NT2/D1 (cell line): ENCODE measurements around the gene IRAK2.

ENCODE experiments used
- DNase-seq: peaks from one replicate; pipeline ENCODE4 v3.0.0-alpha.2; 2011; ENCODE audit warnings: low read depth, low spot score
- H3K27me3 ChIP-seq: 2 replicates; pipeline ENCODE4 v1.6.0; 2011; ENCODE audit warnings: mild to moderate bottlenecking; ENCODE audit not compliant: insufficient read length, insufficient read depth
- H3K36me3 ChIP-seq: 2 replicates; pipeline ENCODE4 v1.6.1; 2011; ENCODE audit warnings: mild to moderate bottlenecking, low read length, mixed read lengths; ENCODE audit not compliant: insufficient read depth, insufficient read length
- H3K4me1 ChIP-seq: 2 replicates; pipeline ENCODE4 v1.5.1; 2011; ENCODE audit not compliant: insufficient read depth, insufficient read length
- H3K4me3 ChIP-seq: 2 replicates; pipeline ENCODE4 v1.5.1; 2011; ENCODE audit warnings: low read depth; ENCODE audit not compliant: insufficient read length
- H3K9ac ChIP-seq: 2 replicates; pipeline ENCODE4 v1.6.0; 2011; ENCODE audit warnings: low read depth; ENCODE audit not compliant: insufficient read length
- H3K9me3 ChIP-seq: 2 replicates; pipeline ENCODE4 v1.5.1; 2011; ENCODE audit warnings: mild to moderate bottlenecking, low read length; ENCODE audit not compliant: insufficient read depth
- SUZ12 ChIP-seq: IDR thresholded peaks from 2 replicates; pipeline ENCODE4 v1.6.1; 2011; ENCODE audit not compliant: insufficient read length, insufficient read depth; ENCODE audit errors: extremely low read depth
- YY1 ChIP-seq: IDR thresholded peaks from 2 replicates; pipeline ENCODE4 v1.6.1; 2011; ENCODE audit not compliant: insufficient read length, insufficient read depth
- ZNF274 ChIP-seq: IDR thresholded peaks from 2 replicates; pipeline ENCODE4 v1.6.1; 2011; ENCODE audit warnings: mild to moderate bottlenecking, low read depth, low read length

Gene IRAK2

DNA sequence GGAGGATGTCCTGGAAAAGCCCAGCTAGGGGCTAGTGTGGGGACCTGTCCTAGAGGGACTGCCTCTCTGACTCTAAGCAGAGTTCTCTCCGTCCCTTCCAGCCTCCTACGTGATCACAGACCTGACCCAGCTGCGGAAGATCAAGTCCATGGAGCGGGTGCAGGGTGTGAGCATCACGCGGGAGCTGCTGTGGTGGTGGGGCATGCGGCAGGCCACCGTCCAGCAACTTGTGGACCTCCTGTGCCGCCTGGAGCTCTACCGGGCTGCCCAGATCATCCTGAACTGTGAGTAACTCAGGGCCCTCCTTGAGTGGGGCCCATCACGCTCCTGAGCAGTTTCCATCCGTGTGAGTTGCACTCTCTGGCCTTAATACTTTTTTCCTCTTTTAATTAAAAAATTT lies 13.0 kb downstream of the IRAK2 start:
- no peaks in the 10 kb centered on the region for H3K4me1 ChIP-seq
- no peak for DNase-seq
- TF ChIP-seq SUZ12, result no peak
- no peak for TF ChIP-seq ZNF274
- TF ChIP-seq YY1, result no peak
- no peaks in the 10 kb centered on the region for H3K27me3 ChIP-seq
- H3K4me3 ChIP-seq, result no peak overlapping the region
- H3K9ac ChIP-seq, result no peak overlapping the region
- no peaks in the 10 kb centered on the region for H3K9me3 ChIP-seq
- H3K36me3 ChIP-seq, result no peaks in the 10 kb centered on the region

DNA sequence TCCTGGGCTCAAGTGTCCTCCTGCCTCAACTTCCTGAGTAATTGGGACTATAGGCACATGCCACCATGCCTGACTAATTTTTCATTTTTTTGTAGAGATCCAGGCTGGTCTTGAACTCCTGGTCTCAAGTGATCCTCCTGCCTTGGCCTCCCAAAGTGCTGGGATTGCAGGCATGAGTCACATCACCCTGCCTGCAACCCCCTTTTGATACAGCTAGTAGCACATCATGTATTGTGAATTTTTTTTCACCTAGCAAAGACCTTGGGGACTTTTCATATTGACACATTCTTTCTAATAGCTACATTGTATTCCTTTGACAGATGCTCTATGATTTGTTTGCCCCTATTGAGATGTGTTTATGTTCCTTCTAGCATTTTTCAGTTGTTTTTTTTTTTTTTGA lies 14.2 kb downstream of the IRAK2 start:
- Histone ChIP-seq H3K9ac (no peak overlapping the region), H3K27me3 (no peaks in the 10 kb centered on the region), H3K9me3 (no peaks in the 10 kb centered on the region), H3K4me1 (no peaks in the 10 kb centered on the region), H3K4me3 (no peak overlapping the region), H3K36me3 (no peaks in the 10 kb centered on the region)
- DNase-seq, result no peak
- TF ChIP-seq SUZ12 (no peak), ZNF274 (no peak), YY1 (no peak)

DNA sequence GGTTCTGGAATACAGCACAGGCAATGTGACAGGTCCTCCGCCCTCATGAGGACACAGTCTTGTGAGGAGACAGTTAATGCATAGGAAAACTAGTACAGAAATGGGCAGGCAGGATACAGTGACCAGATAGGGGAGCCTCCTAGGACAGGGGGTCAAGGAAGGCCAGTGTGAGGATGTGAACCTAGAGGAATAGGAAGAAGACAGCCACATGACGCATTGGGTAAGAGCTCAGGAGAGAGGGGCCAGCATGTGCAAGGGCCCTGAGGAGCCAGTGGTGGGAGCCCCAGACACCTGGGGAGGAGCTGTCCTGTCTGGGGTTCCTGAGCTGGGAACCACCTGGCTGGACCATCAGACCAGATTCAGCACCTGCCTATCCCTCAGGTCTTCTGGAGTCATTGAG lies 15.6 kb downstream of the IRAK2 start:
- Histone ChIP-seq H3K9ac (no peak overlapping the region), H3K36me3 (no peaks in the 10 kb centered on the region), H3K4me3 (no peak overlapping the region), H3K4me1 (no peaks in the 10 kb centered on the region), H3K27me3 (no peaks in the 10 kb centered on the region), H3K9me3 (no peaks in the 10 kb centered on the region)
- no peak for DNase-seq
- TF ChIP-seq SUZ12, result no peak
- no peak for TF ChIP-seq YY1

DNA sequence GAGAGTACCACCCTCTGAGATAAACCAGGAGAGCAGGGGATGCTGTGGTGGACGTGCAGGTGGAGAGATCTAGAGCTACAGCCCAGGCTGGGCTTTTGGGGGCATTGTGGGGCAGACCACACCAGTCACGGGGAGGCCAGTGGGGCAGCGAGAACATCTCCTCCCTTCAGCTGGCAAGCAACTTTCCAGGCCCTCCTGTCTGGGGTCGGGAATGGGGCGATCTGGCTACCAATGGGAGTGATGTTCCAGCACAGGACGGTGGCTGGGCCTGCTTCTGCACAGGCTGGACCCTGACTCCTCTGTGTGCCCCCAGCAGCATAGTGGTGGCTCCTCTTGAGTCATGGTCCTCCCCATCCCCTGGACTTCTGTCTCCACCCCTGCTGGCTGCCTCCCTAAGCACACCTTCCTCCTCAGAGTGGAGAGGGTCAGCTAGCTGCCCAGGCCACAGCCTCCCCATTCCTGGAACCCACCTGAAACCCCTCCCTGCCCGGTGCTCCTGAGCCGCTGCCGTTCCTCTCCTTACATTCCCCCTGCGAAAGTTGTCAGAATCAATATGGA lies 16.1 kb downstream of the IRAK2 start:
- DNase-seq, result no peak
- no peaks in the 10 kb centered on the region for H3K36me3 ChIP-seq
- TF ChIP-seq YY1, result no peak
- no peak for TF ChIP-seq SUZ12
- no peak for TF ChIP-seq ZNF274

DNA sequence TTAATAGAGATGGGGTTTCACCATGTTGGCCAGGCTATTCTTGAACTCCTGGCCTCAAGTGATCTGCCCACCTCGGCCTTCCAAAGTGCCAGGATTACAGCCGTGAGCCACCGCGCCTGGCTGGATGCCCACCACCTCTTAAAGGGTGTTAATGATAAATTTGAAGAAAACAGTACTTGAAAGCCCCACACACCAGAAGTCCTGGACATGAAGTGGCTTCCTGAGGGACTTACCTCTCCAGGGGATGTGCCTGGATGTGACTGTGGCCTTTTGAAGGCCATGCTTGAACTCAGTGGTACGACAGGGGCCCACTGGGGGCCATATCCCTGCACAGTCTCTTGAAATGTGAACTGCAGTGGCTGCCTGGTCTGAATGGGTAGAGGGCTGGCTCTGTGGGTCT lies 18.2 kb downstream of the IRAK2 start:
- Histone ChIP-seq H3K9ac (no peak overlapping the region), H3K4me3 (no peak overlapping the region), H3K4me1 (no peaks in the 10 kb centered on the region), H3K9me3 (no peaks in the 10 kb centered on the region), H3K36me3 (no peaks in the 10 kb centered on the region), H3K27me3 (no peaks in the 10 kb centered on the region)
- no peak for DNase-seq
- no peak for TF ChIP-seq ZNF274
- no peak for TF ChIP-seq YY1
- no peak for TF ChIP-seq SUZ12

More for the DNA sequence above, 16.1 kb downstream of the IRAK2 start:
- Histone ChIP-seq H3K4me1 (no peaks in the 10 kb centered on the region), H3K9ac (no peak overlapping the region), H3K27me3 (no peaks in the 10 kb centered on the region), H3K9me3 (no peaks in the 10 kb centered on the region), H3K4me3 (no peak overlapping the region)

DNA sequence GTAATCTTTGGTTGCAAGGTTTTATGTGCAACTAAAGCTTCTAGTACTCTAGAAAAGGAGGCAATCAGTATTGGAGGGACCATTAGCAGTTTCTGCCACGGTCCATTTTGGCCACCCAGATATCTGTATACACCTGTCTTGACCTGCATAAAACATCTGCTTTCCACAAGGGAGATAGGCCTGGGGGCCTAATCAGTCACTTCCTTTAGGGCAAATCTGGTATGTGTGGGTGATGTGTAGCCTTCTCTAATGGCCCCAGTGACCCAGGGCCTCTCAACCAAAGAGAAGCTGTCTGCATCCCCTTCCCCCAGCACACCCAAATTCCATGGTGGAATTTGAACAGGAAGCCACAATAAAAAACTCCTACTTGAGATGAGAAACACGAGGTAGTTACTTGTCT lies 19.5 kb downstream of the IRAK2 start:
- Histone ChIP-seq H3K4me3 (no peak overlapping the region), H3K4me1 (peaks cover 2% of the 10 kb centered on the region), H3K9ac (no peak overlapping the region), H3K36me3 (no peaks in the 10 kb centered on the region), H3K27me3 (no peaks in the 10 kb centered on the region), H3K9me3 (no peaks in the 10 kb centered on the region)
- TF ChIP-seq YY1, result no peak
- TF ChIP-seq ZNF274, result no peak
- DNase-seq, result no peak

DNA sequence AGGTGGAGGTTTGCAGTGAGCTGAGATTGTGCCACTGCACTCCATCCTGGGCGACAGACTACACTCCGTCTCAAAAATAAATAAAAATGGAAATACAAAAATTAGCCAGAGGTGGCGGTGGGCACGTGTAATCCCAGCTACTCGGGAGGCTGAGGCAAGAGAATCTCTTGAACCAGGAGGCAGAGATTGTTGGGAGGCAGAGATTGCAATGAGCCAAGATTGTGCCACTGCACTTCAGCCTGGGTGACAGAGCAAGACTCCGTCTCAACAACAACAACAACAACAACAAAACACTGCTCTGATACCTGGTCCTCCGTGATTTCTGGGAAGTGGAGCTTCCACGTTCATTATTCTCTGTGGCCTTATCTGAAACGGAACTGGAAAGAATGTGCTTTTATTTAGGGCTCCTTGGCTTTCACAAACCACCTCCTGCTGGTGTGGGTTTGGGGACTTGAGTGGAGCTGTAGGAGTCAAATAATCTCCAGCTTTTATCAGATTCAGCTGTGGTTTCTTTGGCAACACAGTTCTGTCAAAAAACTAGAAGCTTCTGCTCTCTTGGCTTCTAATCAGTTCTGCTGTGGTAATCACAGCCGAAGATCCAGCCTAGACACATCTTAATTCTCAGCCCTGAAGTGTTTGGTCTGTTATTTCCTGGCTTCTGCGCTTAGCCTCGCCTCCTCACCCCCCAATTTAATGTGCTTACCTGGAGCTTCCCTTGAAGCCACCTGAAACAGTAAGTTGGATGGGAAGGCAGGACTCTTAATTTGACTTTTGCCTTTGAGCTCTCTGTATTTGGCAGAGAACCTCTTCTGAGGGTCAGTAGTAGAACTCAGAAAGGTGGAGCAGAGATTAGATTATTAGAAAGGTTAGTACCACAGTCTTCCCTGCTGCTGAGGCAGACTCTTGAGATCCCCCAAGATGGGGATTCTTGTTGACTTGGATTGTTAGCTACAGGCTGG lies 21.4 kb downstream of the IRAK2 start:
- Histone ChIP-seq H3K4me3 (no peak overlapping the region), H3K9me3 (no peaks in the 10 kb centered on the region), H3K36me3 (no peaks in the 10 kb centered on the region), H3K4me1 (peaks cover 2% of the 10 kb centered on the region), H3K27me3 (no peaks in the 10 kb centered on the region), H3K9ac (no peak overlapping the region)
- DNase-seq, result no peak
- TF ChIP-seq YY1 (no peak), SUZ12 (no peak), ZNF274 (no peak)
